ENCODE data around the gene CNTNAP1.
"Not testable (repeated sequence)": the region's sequence is repeated elsewhere in the genome, so short reads cannot be mapped to it uniquely, and the experiment has no call there.

The CNTNAP1 gene

GRCh38 chr17:42725143-42725542 is 42.8 kb downstream of the CNTNAP1 start:
- no peak for DNase-seq (ENCODE audit: low read depth)
- no peak overlapping the region for H3K4me3 ChIP-seq (ENCODE audit: low read depth, low read length)
- no peak for TF ChIP-seq CTCF (IDR thresholded peaks at IDR 0.05; ENCODE audit: insufficient read depth, low read depth, low read length, missing control alignments)

GRCh38 chr17:42740699-42741098 is 58.4 kb downstream of the CNTNAP1 start:
- no peak for DNase-seq (ENCODE audit: low read depth)
- H3K4me3 ChIP-seq (ENCODE audit: low read depth, low read length), result no peak overlapping the region
- TF ChIP-seq CTCF (IDR thresholded peaks at IDR 0.05; ENCODE audit: insufficient read depth, low read depth, low read length, missing control alignments), result no peak

- DNase-seq (ENCODE audit: low read depth); H3K4me3 ChIP-seq (ENCODE audit: low read depth, low read length): not testable (repeated sequence)
Measured at GRCh38 chr17:42742916-42743315, 60.6 kb downstream of the CNTNAP1 start.

GRCh38 chr17:42743595-42744282 is 61.4 kb downstream of the CNTNAP1 start:
- DNase-seq (ENCODE audit: low read depth), result no peak
- TF ChIP-seq CTCF (IDR thresholded peaks at IDR 0.05; ENCODE audit: insufficient read depth, low read depth, low read length, missing control alignments), result peak; percentile 2
- peak overlapping the region; percentile 77 for H3K4me3 ChIP-seq (ENCODE audit: low read depth, low read length)

GRCh38 chr17:42744283-42744805 is 62.0 kb downstream of the CNTNAP1 start:
- peak overlapping the region; percentile 77 for H3K4me3 ChIP-seq (ENCODE audit: low read depth, low read length)
- no peak for TF ChIP-seq CTCF (IDR thresholded peaks at IDR 0.05; ENCODE audit: insufficient read depth, low read depth, low read length, missing control alignments)
- peak; percentile 78 for DNase-seq (ENCODE audit: low read depth)

- peak within 1 kb of the TSS; percentile 77 for H3K4me3 ChIP-seq (ENCODE audit: low read depth, low read length)
- DNase-seq (ENCODE audit: low read depth), result peak; percentile 96
- no peak for TF ChIP-seq CTCF (IDR thresholded peaks at IDR 0.05; ENCODE audit: insufficient read depth, low read depth, low read length, missing control alignments)
Measured at GRCh38 chr17:42744806-42745617, 62.7 kb downstream of the CNTNAP1 start, which contains the start of gene EZH1. TSS of gene EZH1 (minus strand) at chr17:42745040. CDS start at chr17:42728941, 16,099 bp downstream.

GRCh38 chr17:42748202-42748907 is 66.0 kb downstream of the CNTNAP1 start:
- DNase-seq (ENCODE audit: low read depth), result no peak
- no peak for TF ChIP-seq CTCF (IDR thresholded peaks at IDR 0.05; ENCODE audit: insufficient read depth, low read depth, low read length, missing control alignments)

More at GRCh38 chr17:42748202-42748907, 66.0 kb downstream of the CNTNAP1 start:
- H3K4me3 ChIP-seq (ENCODE audit: low read depth, low read length), result no peak overlapping the region

Measured in GM12865 (cell line).